SK-N-SH treated with all-trans-retinoic acid at 6 μM for 48 hours (cell line): ENCODE data around the gene DHRS12.

Experiments
- ATAC-seq: fragments of 200-7000 bp; cut with Tn5 transposase; 3 replicates; pipeline ENCODE4 v1.9.1; 2020; ENCODE audit warnings: mild to moderate bottlenecking, moderate library complexity
- ARNTL ChIP-seq: fragments of 450-650 bp; formaldehyde crosslinking; IDR thresholded peaks from 2 replicates; pipeline ENCODE4 v1.5.0; 2020; ENCODE audit warnings: low read depth, mild to moderate bottlenecking, moderate library complexity, borderline replicate concordance
- BACH2 ChIP-seq: fragments of 250-450 bp; sonication (Bioruptor Pico); IDR thresholded peaks from 2 replicates; pipeline ENCODE4 v1.9.0; 2021; ENCODE audit warnings: mild to moderate bottlenecking, borderline replicate concordance
- CREB5 ChIP-seq: fragments of 250-450 bp; sonication (Bioruptor Pico); IDR thresholded peaks from 2 replicates; pipeline ENCODE4 v1.5.1; 2020; ENCODE audit warnings: low read depth, mild to moderate bottlenecking, moderate library complexity
- CSRNP3 ChIP-seq: fragments of 250-450 bp; sonication (Bioruptor Pico); IDR thresholded peaks from 2 replicates; pipeline ENCODE4 v1.5.1; 2021; ENCODE audit warnings: mild to moderate bottlenecking, moderate library complexity
- ESRRG ChIP-seq: fragments of 250-450 bp; sonication (Bioruptor Pico); IDR thresholded peaks from 2 replicates; pipeline ENCODE4 v1.6.1; 2021; ENCODE audit warnings: mild to moderate bottlenecking
- ISL1 ChIP-seq: fragments of 250-450 bp; sonication (Bioruptor Pico); IDR thresholded peaks from 2 replicates; pipeline ENCODE4 v2.1.2; 2022; ENCODE audit warnings: mild to moderate bottlenecking, moderate library complexity
- OSR1 ChIP-seq: fragments of 250-450 bp; sonication (Bioruptor Pico); IDR thresholded peaks from 2 replicates; pipeline ENCODE4 v1.8.0; 2022; ENCODE audit warnings: moderate library complexity, mild to moderate bottlenecking, inconsistent platforms
- PATZ1 ChIP-seq: fragments of 250-450 bp; sonication (Bioruptor Pico); IDR thresholded peaks from 2 replicates; pipeline ENCODE4 v1.8.0; 2020; ENCODE audit warnings: mild to moderate bottlenecking, moderate library complexity, borderline replicate concordance
- PPARA ChIP-seq: fragments of 250-450 bp; sonication (Bioruptor Pico); IDR thresholded peaks from 2 replicates; pipeline ENCODE4 v1.5.0; 2020; ENCODE audit warnings: mild to moderate bottlenecking, borderline replicate concordance
- RARB ChIP-seq: fragments of 250-450 bp; sonication (Bioruptor Pico); IDR thresholded peaks from 2 replicates; pipeline ENCODE4 v1.8.0; 2021; ENCODE audit warnings: mild to moderate bottlenecking, moderate library complexity
- SNAI2 ChIP-seq: fragments of 250-450 bp; sonication (Bioruptor Pico); IDR thresholded peaks from 2 replicates; pipeline ENCODE4 v1.5.0; 2020; ENCODE audit warnings: mild to moderate bottlenecking, moderate library complexity
- TOX ChIP-seq: fragments of 250-450 bp; sonication (Bioruptor Pico); IDR thresholded peaks from 2 replicates; pipeline ENCODE4 v1.8.0; 2021; ENCODE audit warnings: mild to moderate bottlenecking, moderate library complexity, borderline replicate concordance
- ZC3H10 ChIP-seq: fragments of 250-450 bp; sonication (Bioruptor Pico); IDR thresholded peaks from 2 replicates; pipeline ENCODE4 v1.5.1; 2021; ENCODE audit warnings: mild to moderate bottlenecking, moderate library complexity
- ZFP3 ChIP-seq: fragments of 250-450 bp; sonication (Bioruptor Pico); IDR thresholded peaks from 2 replicates; pipeline ENCODE4 v1.5.0; 2020; ENCODE audit warnings: mild to moderate bottlenecking, moderate library complexity
- ZNF565 ChIP-seq: fragments of 450-650 bp; formaldehyde crosslinking; conservative IDR thresholded peaks from 2 replicates; pipeline ENCODE4 v1.5.0; 2020; ENCODE audit warnings: low read depth, mild to moderate bottlenecking, moderate library complexity
- ZNF70 ChIP-seq: fragments of 450-650 bp; formaldehyde crosslinking; IDR thresholded peaks from 2 replicates; pipeline ENCODE4 v1.5.0; 2020; ENCODE audit warnings: mild to moderate bottlenecking, moderate library complexity
- ZNF8 ChIP-seq: fragments of 450-650 bp; formaldehyde crosslinking; IDR thresholded peaks from 2 replicates; pipeline ENCODE4 v1.5.0; 2020; ENCODE audit warnings: mild to moderate bottlenecking, moderate library complexity

Gene DHRS12

GRCh38 chr13:51734786-51735185 lies 69.2 kb downstream of the DHRS12 start:
- TF ChIP-seq PATZ1 (no peak), RARB (CRISPR knock-in tag) (no peak), BACH2 (no peak), ZFP3 (CRISPR knock-in tag) (no peak), OSR1 (CRISPR knock-in tag) (no peak)
- ATAC-seq = peak; percentile 41; the same call in 2 of the 3 replicates

- TF ChIP-seq ZC3H10 (CRISPR knock-in tag) (no peak), ISL1 (CRISPR knock-in tag) (no peak), CREB5 (no peak), OSR1 (CRISPR knock-in tag) (no peak), ZNF8 (CRISPR knock-in tag) (no peak), CSRNP3 (CRISPR knock-in tag) (no peak)
- ATAC-seq = no peak; the same call in 2 of the 3 replicates
Measured at GRCh38 chr13:51733374-51734298, 70.3 kb downstream of the DHRS12 start.

- no peak for ATAC-seq
- TF ChIP-seq ISL1 (CRISPR knock-in tag) = no peak
- TF ChIP-seq, all 23 proteins: peak for 0
Measured at GRCh38 chr13:51731759-51732158, 72.2 kb downstream of the DHRS12 start.

GRCh38 chr13:51730927-51731326 lies 73.0 kb downstream of the DHRS12 start:
- no peak for ATAC-seq
- no peak for TF ChIP-seq RARB (CRISPR knock-in tag)
- TF ChIP-seq ARNTL (CRISPR knock-in tag) = no peak
- TF ChIP-seq ZNF565 (CRISPR knock-in tag) = no peak
- no peak for TF ChIP-seq BACH2
- TF ChIP-seq ESRRG (CRISPR knock-in tag) = no peak

GRCh38 chr13:51729866-51730553 lies 74.0 kb downstream of the DHRS12 start:
- ATAC-seq = peak; percentile 91
- TF ChIP-seq ZFP3 (CRISPR knock-in tag) (0 out of 2 replicates have a peak, but pooled peaks have one; percentile 53), RARB (CRISPR knock-in tag) (peak; percentile 17; the same call in 1 of the 2 replicates), ESRRG (CRISPR knock-in tag) (no peak), ISL1 (CRISPR knock-in tag) (peak; percentile 51), PATZ1 (peak; percentile 98), TOX (CRISPR knock-in tag) (no peak), ZNF70 (no peak)

GRCh38 chr13:51728972-51729371 lies 75.0 kb downstream of the DHRS12 start:
- no peak for TF ChIP-seq PATZ1
- TF ChIP-seq RARB (CRISPR knock-in tag) = no peak
- TF ChIP-seq ARNTL (CRISPR knock-in tag) = no peak
- no peak for TF ChIP-seq ZNF565 (CRISPR knock-in tag)
- TF ChIP-seq ZFP3 (CRISPR knock-in tag) = no peak
- TF ChIP-seq SNAI2 (CRISPR knock-in tag) = no peak
- TF ChIP-seq PPARA (CRISPR knock-in tag) = no peak
- TF ChIP-seq CSRNP3 (CRISPR knock-in tag) = no peak
- ATAC-seq = no peak
